Amniotic stem cell (primary cell): Measurements from ENCODE around the gene WDR37.

ENCODE experiments used
- DNase-seq: peaks from one replicate; lab custom pipeline; 2025; lab: John Stamatoyannopoulos, UW

Gene WDR37

DNA sequence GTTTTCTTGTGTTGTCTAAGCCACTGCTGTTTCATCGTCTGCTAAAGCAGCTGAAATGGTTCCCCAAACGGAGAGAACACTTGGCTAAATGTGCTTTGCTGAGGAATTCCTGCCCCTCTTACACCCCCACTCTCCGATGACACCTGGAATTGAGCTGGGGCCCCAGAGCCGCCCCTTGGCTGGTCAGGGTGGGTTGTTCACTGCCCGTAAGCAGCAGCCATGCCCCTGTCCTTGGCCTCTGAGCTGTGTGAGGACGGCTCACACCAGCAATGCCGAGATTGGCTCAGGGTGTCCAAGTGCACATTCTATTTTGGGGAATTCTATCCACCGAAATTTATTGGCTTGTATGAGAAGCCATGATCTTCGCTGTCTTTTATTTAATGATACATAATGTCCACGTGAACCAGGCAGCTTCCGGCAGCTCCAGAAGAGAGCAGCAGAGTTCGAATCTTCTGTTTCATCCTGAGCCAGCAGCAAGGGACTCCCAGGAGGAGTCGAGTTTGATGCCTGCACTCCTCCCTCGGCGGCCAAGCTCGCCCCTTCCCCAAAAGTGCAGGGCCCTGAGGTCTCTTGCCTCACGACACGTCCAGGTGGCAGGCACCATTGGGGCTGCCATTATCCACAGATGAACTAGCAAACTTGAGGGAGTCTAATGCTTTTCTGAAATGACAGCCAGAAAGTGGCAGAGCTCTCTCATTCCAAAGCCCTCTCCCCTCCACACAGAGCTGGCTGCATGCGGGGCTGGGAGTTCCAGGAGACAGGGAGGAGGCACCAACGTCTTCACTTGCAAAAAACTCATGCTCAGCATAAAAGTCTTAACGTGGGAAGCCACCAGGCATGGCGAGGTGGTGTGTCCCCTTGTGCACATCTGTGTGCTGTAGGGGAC, 114.0 kb downstream of the WDR37 start:
- DNase-seq: no peak

DNA sequence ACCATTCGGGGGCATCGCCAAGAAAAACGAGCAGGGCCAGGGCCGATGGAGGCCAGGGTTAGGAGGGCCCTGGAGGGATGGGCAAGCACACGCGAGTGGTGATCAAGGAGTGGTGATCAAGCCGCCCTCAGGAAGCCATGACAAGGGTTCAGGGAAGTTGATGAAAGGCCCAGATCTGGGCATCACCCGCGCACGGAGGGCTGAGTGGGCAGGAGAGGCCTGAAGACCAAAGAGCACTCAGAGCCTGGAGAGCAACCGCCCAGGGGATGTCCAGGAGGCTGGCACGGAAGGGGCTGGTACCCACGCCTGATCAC, 114.6 kb downstream of the WDR37 start:
- DNase-seq: no peak

DNA sequence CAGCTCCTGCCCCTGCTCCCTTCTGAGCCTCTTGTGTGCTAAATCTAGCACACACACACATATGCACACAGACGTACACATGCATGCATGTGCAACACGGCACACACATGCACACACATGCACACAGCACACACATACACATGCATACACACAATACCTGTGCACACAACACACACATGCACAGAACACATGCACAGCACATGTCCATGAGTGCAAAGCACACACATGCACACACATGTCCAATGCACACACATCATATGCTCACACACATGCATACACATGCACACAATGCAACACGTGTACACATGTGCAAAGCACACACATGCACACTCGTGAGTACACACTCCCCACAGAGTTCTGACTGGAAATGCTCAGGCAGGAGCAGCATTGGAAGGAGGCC, 115.0 kb downstream of the WDR37 start:
- DNase-seq: no peak

DNA sequence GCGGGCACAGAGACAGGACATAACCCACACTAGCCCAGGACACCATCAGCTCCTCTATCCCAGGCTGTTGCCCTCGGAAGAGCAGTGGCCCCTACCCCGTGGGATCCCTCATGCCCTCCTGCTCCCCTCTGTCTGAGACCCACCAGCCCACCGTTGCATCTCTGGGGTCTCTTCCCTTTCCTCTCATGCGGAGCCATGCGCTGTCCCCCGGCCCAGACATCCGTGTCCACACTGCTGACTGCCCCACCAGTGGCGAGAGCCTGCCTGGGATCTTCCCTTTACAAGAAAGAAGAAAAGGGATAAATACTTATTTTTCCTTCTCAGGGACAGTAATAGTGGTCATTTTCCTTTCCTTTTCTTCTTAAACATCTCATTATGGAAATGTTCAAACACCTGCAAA, 115.4 kb downstream of the WDR37 start:
- DNase-seq: no peak

DNA sequence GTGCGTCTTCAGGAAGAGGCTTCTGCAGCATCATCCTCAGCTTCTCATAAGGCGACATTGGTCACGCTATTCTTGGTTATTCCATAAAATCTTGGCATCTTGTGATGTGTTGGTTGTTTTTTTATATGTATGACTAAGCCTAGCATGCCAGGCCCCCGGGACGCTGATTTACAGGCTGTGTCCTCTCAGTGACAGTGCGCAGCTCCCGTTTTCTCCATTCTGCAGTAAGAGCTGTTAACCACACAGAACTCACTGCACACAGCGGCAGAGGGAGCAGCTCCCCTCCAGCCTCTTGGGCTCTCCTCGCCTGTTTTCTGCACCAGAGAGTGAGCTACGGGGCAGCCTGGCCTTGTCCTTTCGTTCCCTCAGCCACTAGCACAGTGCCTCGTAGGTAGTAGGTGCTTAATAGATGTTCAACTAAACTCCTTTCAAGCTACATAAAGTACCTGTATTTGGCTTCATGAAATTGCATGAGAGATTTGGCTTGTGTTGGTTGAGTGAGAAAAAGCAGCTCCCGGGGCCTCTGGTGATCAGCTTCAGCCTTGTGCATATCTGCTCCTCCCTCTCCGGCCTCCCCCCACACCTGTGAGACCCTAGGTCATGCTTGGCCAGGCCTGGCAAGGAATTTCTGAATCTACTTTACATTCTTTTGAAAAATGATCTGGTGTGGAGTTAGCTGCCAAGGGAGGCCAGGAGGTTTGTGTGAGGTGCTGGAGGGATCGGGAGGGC, 116.2 kb downstream of the WDR37 start:
- no peak for DNase-seq

DNA sequence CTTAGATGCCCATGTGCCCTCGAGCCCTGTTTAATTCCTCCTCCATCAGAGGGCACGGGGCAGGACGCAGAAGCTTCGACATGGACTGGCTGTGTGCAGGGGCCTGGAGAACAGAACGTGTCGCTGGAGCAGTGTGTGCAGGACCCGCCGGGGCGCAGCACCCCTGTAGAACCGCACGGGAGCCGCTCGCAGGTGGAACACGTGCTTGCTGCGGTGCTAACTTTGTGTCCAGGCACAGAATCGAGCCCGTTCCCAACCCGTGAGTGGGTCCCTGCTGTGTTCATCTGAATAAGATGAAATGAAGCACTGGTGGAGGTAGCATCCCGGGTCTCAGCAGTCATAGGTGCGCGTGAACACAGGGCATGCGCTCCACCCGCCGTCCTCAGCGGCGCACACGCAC, 116.9 kb downstream of the WDR37 start:
- no peak for DNase-seq

DNA sequence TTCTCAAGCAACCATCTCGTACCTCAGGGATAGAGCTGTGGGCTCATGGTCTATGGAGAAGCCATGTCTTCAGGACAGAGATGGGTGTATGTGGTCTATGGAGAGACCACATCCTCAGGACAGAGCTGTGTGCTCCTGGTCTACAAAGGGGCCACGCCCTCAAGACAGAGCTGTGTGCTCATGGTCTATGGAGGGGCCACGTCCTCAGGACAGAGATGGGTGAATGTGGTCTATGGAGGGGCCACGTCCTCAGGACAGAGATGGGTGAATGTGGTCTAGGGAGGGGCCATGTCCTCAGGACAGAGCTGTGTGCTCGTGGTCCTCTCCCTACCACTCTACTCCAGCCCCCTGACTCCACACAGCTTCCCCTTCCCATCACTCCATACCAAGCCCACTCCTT, 117.8 kb downstream of the WDR37 start:
- DNase-seq: no peak

DNA sequence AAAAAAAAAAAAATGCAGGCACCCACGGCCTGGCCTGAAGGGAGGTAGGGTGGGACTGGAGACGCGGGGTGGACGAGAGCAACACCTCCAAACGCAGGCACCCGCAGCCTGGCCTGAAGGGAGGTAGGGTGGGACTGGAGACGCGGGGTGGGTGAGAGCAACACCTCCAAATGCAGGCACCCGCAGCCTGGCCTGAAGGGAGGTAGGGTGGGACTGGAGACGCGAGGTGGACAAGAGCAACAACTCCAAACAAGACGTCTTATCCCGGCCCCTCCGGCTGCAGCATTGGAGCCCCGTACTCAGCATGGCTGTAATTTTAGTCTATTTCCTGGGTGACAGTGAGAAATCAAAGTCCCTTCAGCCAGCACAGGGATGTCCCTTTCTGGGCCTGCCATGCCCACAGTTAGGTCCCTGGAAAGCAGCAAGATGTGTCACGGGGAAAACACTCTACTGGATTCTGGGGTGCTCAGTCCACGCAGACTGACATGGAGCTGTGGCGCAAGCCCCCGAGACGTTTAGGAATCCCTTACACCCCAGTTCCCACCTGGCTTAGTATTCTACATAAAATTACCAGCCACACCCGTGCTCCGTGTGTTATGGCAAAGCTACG, 119.9 kb downstream of the WDR37 start:
- no peak for DNase-seq

DNA sequence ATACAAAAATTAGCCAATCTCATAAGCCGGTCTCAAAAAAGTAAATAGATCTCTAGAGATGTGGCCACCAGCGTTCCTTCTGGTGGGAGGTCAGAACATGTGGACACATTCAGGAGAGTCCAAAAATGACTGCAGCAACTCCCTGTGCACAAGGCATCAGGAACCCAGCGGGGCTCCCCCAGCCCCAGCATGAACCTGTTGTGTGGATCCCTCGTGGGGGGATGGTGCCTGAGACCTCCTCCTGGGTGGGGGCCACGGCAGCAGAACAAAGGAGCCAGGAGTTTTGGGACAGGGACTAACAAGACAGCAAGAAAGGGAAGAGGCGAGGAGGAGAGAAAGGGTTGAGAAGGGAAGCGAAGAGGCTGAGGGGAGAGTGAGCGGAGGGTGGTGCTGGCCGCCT, 121.8 kb downstream of the WDR37 start:
- DNase-seq: no peak

DNA sequence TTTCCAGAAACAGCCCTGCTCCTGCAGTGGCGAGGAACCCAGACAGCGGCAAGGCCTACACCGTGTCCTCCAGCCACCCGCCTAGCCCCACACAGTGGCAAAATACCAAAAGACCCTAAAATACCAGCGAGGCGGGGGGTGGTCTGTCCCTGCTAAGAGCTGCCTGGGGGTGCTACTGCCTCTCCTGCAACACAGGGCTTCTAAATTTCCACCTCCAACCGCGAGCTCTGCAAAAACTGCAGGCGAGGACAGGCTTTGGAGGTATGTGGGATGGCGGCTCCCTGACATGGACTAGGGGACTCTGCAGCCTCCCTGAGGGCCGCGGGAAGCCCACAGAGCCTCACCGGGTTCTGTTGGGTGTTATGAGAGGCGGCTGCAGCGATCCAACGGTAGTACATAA, 122.3 kb downstream of the WDR37 start:
- no peak for DNase-seq

DNA sequence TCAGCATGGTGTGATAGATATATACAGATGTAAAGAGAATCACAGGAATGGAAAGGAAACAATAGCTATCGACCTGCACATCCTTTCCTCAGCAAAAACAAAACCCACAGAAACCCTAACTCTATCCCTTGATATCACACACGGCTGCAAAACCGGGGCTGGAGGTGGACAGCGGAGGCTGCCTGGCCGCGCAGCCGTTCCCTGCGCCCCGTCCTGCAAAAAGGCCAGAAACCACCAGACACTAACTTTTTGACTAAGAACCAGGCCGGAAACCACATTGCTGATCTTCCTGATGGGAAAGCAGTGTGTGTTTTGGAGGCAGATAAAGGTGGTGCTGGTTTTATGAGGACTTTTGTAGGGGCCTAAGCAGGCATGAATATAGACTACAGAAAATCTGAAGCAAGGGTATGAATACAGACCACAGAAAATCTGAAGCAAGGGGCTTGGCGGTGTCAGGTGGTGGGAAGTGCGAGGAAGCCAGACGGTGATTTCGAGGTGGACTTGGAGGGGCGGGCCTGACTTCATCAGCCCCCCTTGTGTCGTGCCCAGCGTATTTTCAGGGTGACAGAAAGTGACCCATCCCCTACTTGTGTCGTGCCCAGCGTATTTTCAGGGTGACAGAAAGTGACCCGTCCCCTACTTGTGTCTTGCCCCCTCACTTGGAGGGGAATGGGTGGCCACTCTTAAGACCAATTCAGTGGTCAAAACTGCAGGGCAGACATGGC, 123.3 kb downstream of the WDR37 start:
- DNase-seq: no peak

DNA sequence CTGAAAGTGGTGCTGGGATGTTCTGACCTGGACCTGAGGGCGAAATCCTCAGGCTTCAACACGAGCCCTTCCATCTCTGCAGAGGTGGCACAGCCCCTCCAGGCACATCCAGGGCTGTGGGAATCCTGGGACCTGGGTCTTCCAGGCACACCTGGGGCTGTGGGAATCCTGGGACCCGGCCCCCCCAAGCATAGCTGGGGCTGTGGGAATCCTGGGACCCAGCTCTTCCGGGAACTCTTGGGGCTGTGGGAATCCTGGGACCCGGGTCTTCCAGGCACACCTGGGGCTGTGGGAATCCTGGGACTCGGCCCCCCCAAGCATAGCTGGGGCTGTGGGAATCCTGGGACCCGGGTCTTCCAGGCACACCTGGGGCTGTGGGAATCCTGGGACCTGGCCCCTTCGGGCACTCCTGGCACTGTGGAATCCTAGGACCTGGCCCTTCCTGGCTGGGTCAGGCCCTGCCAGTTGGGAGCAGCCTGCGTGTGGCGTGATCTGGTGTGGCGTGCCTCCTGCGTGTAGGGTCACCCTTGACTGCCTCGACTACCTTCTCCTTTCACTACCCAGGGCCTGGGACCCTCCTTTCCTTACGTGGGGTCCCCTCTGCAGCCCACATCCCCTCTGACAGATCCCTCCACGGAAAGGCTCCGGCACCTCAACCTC, 124.0 kb downstream of the WDR37 start:
- no peak for DNase-seq

DNA sequence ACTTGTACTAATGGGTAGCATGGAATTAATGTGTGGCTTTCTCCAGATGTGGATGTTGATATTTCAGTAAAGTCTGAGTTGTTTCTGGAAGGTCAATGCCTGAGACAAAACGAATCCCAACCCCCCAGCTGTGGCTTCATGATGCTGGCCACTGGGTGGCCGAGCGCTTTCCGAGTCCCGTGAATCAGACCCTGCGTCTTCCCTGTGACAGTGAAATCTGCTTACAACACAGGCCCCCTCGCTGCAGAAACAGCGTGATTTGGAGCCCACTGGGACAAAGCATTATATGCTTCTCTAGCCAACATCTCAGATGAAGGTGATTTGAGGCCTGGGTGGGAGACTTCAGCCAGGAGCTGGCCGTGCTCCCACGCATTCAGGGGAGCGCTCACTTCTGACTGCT, 124.7 kb downstream of the WDR37 start:
- DNase-seq: no peak
